GM10266 (cell line): ENCODE measurements around the gene PREX1.

Source experiments
- DNase-seq: peaks from one replicate; pipeline ENCODE4 v3.0.0; 2012; ENCODE audit errors: extremely low spot score
- CTCF ChIP-seq: IDR thresholded peaks from 2 replicates; pipeline ENCODE4 v1.5.1; 2012; ENCODE audit warnings: mild to moderate bottlenecking, low read depth; ENCODE audit not compliant: control insufficient read depth, insufficient read depth; ENCODE audit errors: missing control alignments

PREX1 gene

GRCh38 chr20:48608756-48609155 is 219.0 kb downstream of the PREX1 start:
- no peak for TF ChIP-seq CTCF
- no peak for DNase-seq

GRCh38 chr20:48607544-48607865 is 220.3 kb downstream of the PREX1 start:
- TF ChIP-seq CTCF: no peak
- DNase-seq: no peak

GRCh38 chr20:48606841-48607543 is 220.8 kb downstream of the PREX1 start:
- no peak for TF ChIP-seq CTCF
- no peak for DNase-seq

GRCh38 chr20:48606172-48606840 is 221.5 kb downstream of the PREX1 start:
- DNase-seq: no peak
- no peak for TF ChIP-seq CTCF

- no peak for DNase-seq
- TF ChIP-seq CTCF: no peak
Observed at GRCh38 chr20:48605364-48606171, 222.2 kb downstream of the PREX1 start.

- DNase-seq: no peak
- no peak for TF ChIP-seq CTCF
Observed at GRCh38 chr20:48604936-48605335, 222.9 kb downstream of the PREX1 start.
